ENCODE measurements around the gene MAPK1.
"Not testable (repeated sequence)": the region's sequence is repeated elsewhere in the genome, so short reads cannot be mapped to it uniquely, and the experiment has no call there.

The MAPK1 gene

GRCh38 chr22:21845558-21846453, 21.6 kb downstream of the MAPK1 start:
- no peak for DNase-seq

- no peak for DNase-seq
These were observed 24.5 kb downstream of the MAPK1 start for GRCh38 chr22:21842946-21843345.

GRCh38 chr22:21841422-21841821, 26.0 kb downstream of the MAPK1 start:
- no peak for DNase-seq

- DNase-seq, result no peak
These were observed 27.1 kb downstream of the MAPK1 start for GRCh38 chr22:21840236-21840823.

- no peak for DNase-seq
These were observed 27.7 kb downstream of the MAPK1 start for GRCh38 chr22:21839765-21840140.

GRCh38 chr22:21839104-21839764, 28.2 kb downstream of the MAPK1 start:
- not testable (repeated sequence) for DNase-seq

- DNase-seq, result no peak
These were observed 30.0 kb downstream of the MAPK1 start for GRCh38 chr22:21837248-21837979.

- not testable (repeated sequence) for DNase-seq
These were observed 31.0 kb downstream of the MAPK1 start for GRCh38 chr22:21836486-21836885.

GRCh38 chr22:21835378-21835777, 32.1 kb downstream of the MAPK1 start:
- no peak for DNase-seq

- no peak for DNase-seq
These were observed 32.6 kb downstream of the MAPK1 start for GRCh38 chr22:21834869-21835268.

- no peak for DNase-seq
These were observed 34.9 kb downstream of the MAPK1 start for GRCh38 chr22:21832291-21833290.

GRCh38 chr22:21829523-21829922, 37.9 kb downstream of the MAPK1 start:
- no peak for DNase-seq

GRCh38 chr22:21828268-21828638, 39.2 kb downstream of the MAPK1 start:
- no peak for DNase-seq

GRCh38 chr22:21827628-21828267, 39.7 kb downstream of the MAPK1 start:
- DNase-seq, result no peak

GRCh38 chr22:21826204-21826603, 41.2 kb downstream of the MAPK1 start:
- DNase-seq, result no peak

GRCh38 chr22:21824962-21825361, 42.5 kb downstream of the MAPK1 start:
- DNase-seq, result not testable (repeated sequence)

- DNase-seq, result no peak
These were observed 43.0 kb downstream of the MAPK1 start for GRCh38 chr22:21824445-21824912.

- DNase-seq, result no peak
These were observed 43.6 kb downstream of the MAPK1 start for GRCh38 chr22:21823740-21824444.

- no peak for DNase-seq
These were observed 48.2 kb downstream of the MAPK1 start for GRCh38 chr22:21819183-21819770.
